ENCODE measurements around the gene VPS16.

- TF ChIP-seq CTCF (IDR thresholded peaks at IDR 0.05), result no peak
- no peak for TF ChIP-seq POLR2A (IDR thresholded peaks at IDR 0.05)
- no peak for TF ChIP-seq EP300 (IDR thresholded peaks at IDR 0.05)
Measured at GRCh38 chr20:2864626-2865025, 24.1 kb downstream of the VPS16 start.

Data from gastroesophageal sphincter (tissue), 3 donors.